Measurements from ENCODE around the gene ACBD6.
A peak's percentile ranks its signal among the peaks of the same experiment; 100 is the strongest.

The ACBD6 gene

DNA sequence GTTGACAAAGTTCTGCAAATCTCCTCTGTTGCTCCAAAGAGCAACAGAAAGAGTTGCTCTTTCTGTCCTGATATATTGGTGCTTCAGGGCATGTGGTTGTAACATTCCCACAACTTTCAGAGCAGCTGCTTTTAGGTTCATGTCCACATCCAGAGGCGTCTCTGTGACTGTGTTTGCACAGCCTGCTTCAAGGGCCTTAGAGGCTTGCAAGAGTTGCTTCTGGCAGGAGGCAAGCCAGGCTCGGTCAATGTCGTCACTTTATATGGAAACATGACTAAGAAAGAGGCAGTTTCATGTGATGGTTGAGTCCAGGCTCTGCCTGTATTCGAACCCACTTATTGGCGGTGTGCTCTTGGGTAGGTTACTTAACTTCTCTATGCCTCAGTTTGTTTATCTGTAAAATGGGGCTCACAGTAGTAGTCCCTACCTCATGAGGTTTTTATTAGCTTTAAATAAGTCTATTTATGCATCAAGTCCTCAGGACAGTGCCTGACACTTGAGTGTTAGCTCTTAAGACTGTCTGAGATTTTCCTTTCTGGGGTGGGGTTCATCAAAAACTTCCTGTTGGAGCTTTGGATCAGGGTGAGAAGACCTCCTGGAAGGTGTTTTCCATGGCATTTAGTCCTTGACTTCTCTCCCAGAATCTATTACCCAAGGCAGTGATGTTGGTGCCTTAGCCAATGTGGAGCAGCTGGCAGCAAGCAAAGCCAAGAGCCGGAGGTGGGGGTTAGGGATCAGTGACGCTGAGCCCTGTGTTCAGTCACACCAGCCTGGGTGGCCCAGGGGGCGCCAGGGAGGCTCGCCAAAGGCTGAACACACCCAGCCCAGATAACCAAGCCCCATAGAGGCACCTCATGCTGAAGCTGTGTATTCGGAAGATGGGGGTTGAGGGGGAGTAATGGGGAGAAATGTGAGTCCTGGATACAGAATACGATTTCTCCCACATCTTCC lies 253.4 kb downstream of the ACBD6 start:
- Histone ChIP-seq H3K4me3 (ENCODE audit: low read depth, low read length, poor library complexity, severe bottlenecking) (no peak overlapping the region), H3K9ac (ENCODE audit: low read length) (no peak overlapping the region), H3K27me3 (ENCODE audit: insufficient read depth, low read length) (no peaks in the 10 kb centered on the region), H3K4me2 (ENCODE audit: low read length) (no peak overlapping the region), H4K20me1 (ENCODE audit: insufficient read depth, low read length) (no peaks in the 10 kb centered on the region), H3K9me2 (ENCODE audit: low read depth, low read length) (no peaks in the 10 kb centered on the region), H3K36me3 (ENCODE audit: insufficient read depth, low read length) (no peaks in the 10 kb centered on the region), H3K27ac (ENCODE audit: low read depth, low read length, poor library complexity, severe bottlenecking) (no peak overlapping the region), H3K9me3 (ENCODE audit: low read length) (no peaks in the 10 kb centered on the region), H3F3A (ENCODE audit: insufficient read depth, low read length) (no peaks in the 10 kb centered on the region), H2AFZ (ENCODE audit: low read length) (no peak overlapping the region), H3K4me1 (ENCODE audit: insufficient read depth, low read length, severe bottlenecking) (no peaks in the 10 kb centered on the region), H3K79me2 (ENCODE audit: insufficient read depth, low read length) (no peaks in the 10 kb centered on the region)
- TF ChIP-seq EZH2 (IDR thresholded peaks at IDR 0.05; ENCODE audit: borderline replicate concordance, low read length), result no peak
- TF ChIP-seq, protein P1, sequence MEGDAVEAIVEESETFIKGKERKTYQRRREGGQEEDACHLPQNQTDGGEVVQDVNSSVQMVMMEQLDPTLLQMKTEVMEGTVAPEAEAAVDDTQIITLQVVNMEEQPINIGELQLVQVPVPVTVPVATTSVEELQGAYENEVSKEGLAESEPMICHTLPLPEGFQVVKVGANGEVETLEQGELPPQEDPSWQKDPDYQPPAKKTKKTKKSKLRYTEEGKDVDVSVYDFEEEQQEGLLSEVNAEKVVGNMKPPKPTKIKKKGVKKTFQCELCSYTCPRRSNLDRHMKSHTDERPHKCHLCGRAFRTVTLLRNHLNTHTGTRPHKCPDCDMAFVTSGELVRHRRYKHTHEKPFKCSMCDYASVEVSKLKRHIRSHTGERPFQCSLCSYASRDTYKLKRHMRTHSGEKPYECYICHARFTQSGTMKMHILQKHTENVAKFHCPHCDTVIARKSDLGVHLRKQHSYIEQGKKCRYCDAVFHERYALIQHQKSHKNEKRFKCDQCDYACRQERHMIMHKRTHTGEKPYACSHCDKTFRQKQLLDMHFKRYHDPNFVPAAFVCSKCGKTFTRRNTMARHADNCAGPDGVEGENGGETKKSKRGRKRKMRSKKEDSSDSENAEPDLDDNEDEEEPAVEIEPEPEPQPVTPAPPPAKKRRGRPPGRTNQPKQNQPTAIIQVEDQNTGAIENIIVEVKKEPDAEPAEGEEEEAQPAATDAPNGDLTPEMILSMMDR (IDR thresholded peaks at IDR 0.05; ENCODE audit: low read length), result peak; percentile 54

DNA sequence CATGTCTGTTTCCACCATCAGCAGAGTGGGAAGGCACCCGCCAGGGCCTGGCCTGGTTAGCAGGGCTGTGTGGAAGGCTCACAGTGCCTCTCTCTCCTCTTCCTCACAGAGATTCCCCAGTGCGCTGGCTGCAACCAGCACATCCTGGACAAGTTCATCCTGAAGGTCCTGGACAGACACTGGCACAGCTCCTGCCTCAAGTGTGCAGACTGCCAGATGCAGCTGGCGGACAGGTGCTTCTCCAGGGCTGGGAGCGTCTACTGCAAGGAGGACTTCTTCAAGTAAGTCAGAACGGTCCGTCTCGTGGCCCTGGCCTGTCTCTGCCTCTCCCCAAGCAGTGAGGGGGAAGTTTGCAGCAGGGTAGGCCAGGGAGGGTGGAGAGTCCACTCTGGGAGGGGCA lies 254.2 kb downstream of the ACBD6 start:
- H3K27ac ChIP-seq (ENCODE audit: low read depth, low read length, poor library complexity, severe bottlenecking), result no peak overlapping the region

DNA sequence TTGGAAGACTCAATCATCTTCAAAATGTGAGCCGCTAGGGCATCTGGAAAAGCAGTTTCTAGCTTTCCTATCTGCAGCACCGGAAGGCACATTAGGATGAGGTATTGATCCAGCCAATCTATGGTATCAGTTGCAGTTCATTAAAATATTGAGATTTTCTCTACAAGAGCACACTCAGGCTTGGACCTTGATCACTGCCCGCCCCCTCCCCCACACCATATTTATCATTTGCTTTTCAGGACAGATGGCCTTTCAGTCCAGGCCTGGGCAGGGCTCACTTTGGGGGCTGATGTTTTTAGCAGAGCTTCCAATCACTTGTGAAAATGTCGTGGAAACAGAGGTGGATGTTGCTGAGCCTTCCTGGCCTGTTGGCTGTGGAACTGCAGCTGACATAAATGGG lies 254.8 kb downstream of the ACBD6 start:
- H4K20me1 ChIP-seq (ENCODE audit: insufficient read depth, low read length), result no peaks in the 10 kb centered on the region
- no peak overlapping the region for H3K4me2 ChIP-seq (ENCODE audit: low read length)
- H3K9ac ChIP-seq (ENCODE audit: low read length), result no peak overlapping the region
- H3K27me3 ChIP-seq (ENCODE audit: insufficient read depth, low read length), result no peaks in the 10 kb centered on the region
- TF ChIP-seq, protein P1 (IDR thresholded peaks at IDR 0.05; ENCODE audit: low read length), result no peak
- no peak for TF ChIP-seq EZH2 (IDR thresholded peaks at IDR 0.05; ENCODE audit: borderline replicate concordance, low read length)
- no peak overlapping the region for H2AFZ ChIP-seq (ENCODE audit: low read length)
- H3K27ac ChIP-seq (ENCODE audit: low read depth, low read length, poor library complexity, severe bottlenecking), result no peak overlapping the region
- H3F3A ChIP-seq (ENCODE audit: insufficient read depth, low read length), result no peaks in the 10 kb centered on the region
- H3K36me3 ChIP-seq (ENCODE audit: insufficient read depth, low read length), result no peaks in the 10 kb centered on the region
- H3K9me3 ChIP-seq (ENCODE audit: low read length), result no peaks in the 10 kb centered on the region
- no peaks in the 10 kb centered on the region for H3K9me2 ChIP-seq (ENCODE audit: low read depth, low read length)
- H3K79me2 ChIP-seq (ENCODE audit: insufficient read depth, low read length), result no peaks in the 10 kb centered on the region
- H3K4me1 ChIP-seq (ENCODE audit: insufficient read depth, low read length, severe bottlenecking), result no peaks in the 10 kb centered on the region
- no peak overlapping the region for H3K4me3 ChIP-seq (ENCODE audit: low read depth, low read length, poor library complexity, severe bottlenecking)

More for the DNA sequence above, 254.2 kb downstream of the ACBD6 start:
- Histone ChIP-seq H3K4me3 (ENCODE audit: low read depth, low read length, poor library complexity, severe bottlenecking) (no peak overlapping the region), H3K27me3 (ENCODE audit: insufficient read depth, low read length) (no peaks in the 10 kb centered on the region), H3K9me2 (ENCODE audit: low read depth, low read length) (no peaks in the 10 kb centered on the region), H2AFZ (ENCODE audit: low read length) (no peak overlapping the region), H3K36me3 (ENCODE audit: insufficient read depth, low read length) (no peaks in the 10 kb centered on the region), H3K79me2 (ENCODE audit: insufficient read depth, low read length) (no peaks in the 10 kb centered on the region), H3K4me1 (ENCODE audit: insufficient read depth, low read length, severe bottlenecking) (no peaks in the 10 kb centered on the region), H3K4me2 (ENCODE audit: low read length) (no peak overlapping the region), H3F3A (ENCODE audit: insufficient read depth, low read length) (no peaks in the 10 kb centered on the region), H3K9me3 (ENCODE audit: low read length) (no peaks in the 10 kb centered on the region), H4K20me1 (ENCODE audit: insufficient read depth, low read length) (no peaks in the 10 kb centered on the region), H3K9ac (ENCODE audit: low read length) (no peak overlapping the region)
- TF ChIP-seq, protein P1 (IDR thresholded peaks at IDR 0.05; ENCODE audit: low read length), result no peak
- TF ChIP-seq EZH2 (IDR thresholded peaks at IDR 0.05; ENCODE audit: borderline replicate concordance, low read length), result no peak
